Epithelial cell of esophagus (primary cell): ENCODE measurements around the gene ADRM1.

Experiments
- DNase-seq: peaks from one replicate; pipeline ENCODE4 v3.0.0; 2010; ENCODE audit warnings: low read depth
- H3K4me3 ChIP-seq: 2 replicates; pipeline ENCODE4 v1.5.1; 2011; ENCODE audit warnings: mild to moderate bottlenecking, low read length, control low read depth
- TF ChIP-seq, protein P1 (sequence below): IDR thresholded peaks from 2 replicates; pipeline ENCODE4 v1.5.1; 2011; ENCODE audit warnings: low read depth, mild to moderate bottlenecking, low read length, control low read depth, inconsistent platforms; ENCODE audit not compliant: insufficient read depth; ENCODE audit errors: missing control alignments

ADRM1 gene

GRCh38 chr20:62350629-62351422 is 48.0 kb downstream of the ADRM1 start:
- peak; percentile 70 for DNase-seq
- TF ChIP-seq, protein P1, sequence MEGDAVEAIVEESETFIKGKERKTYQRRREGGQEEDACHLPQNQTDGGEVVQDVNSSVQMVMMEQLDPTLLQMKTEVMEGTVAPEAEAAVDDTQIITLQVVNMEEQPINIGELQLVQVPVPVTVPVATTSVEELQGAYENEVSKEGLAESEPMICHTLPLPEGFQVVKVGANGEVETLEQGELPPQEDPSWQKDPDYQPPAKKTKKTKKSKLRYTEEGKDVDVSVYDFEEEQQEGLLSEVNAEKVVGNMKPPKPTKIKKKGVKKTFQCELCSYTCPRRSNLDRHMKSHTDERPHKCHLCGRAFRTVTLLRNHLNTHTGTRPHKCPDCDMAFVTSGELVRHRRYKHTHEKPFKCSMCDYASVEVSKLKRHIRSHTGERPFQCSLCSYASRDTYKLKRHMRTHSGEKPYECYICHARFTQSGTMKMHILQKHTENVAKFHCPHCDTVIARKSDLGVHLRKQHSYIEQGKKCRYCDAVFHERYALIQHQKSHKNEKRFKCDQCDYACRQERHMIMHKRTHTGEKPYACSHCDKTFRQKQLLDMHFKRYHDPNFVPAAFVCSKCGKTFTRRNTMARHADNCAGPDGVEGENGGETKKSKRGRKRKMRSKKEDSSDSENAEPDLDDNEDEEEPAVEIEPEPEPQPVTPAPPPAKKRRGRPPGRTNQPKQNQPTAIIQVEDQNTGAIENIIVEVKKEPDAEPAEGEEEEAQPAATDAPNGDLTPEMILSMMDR: no peak
- H3K4me3 ChIP-seq: no peak overlapping the region

DNA sequence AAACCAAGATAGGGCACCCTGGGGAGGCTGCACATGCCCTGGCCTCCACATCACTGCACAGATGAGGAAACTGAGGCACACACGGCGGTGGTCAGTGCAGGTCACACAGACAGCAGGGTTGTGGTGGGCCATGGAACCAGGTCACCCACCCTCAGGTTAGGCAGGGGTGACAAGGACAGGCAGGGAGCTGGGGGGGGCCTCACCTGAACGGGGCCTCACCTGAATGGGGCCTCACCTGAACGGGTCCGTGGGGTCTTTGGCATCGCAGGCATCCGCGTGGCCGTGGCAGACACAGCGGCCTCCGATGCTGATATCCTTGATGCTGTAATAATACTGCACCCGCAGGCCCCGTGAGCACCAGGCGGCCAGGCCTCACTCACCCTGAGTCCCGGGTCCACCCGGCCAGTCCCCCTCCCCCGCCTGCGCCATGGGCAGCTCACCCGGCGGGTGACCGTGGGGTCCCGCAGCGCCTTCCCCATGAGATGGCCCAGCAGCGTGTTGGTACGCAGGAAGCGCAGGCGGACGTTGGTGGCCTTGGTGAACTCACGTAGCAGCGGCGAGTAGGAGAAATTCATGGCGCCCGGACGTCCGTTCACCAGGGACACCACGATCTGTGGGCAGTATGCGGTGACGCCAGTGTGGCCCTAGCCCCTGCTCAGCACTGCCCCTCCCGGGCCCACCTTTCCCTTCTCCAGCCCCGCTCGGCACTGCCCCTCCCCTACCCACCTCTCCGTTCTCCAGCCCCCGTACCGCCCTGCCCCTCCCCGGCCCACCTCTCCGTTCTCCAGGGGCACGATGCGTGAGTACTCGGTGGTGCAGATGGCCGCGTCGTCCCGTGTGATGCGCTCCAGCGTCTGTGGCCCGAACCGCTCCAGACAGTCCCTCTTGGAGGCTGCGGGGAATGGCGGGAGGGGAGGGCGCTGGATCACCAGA is 48.9 kb downstream of the ADRM1 start:
- DNase-seq: no peak
- no peak overlapping the region for H3K4me3 ChIP-seq
- TF ChIP-seq, protein P1: no peak

- peak; percentile 54 for DNase-seq
- TF ChIP-seq, protein P1: peak; percentile 40
- no peak overlapping the region for H3K4me3 ChIP-seq
These were observed 49.8 kb downstream of the ADRM1 start for GRCh38 chr20:62352402-62353288.

GRCh38 chr20:62353289-62354030 is 50.7 kb downstream of the ADRM1 start:
- no peak for DNase-seq
- H3K4me3 ChIP-seq: no peak overlapping the region
- TF ChIP-seq, protein P1: no peak

DNA sequence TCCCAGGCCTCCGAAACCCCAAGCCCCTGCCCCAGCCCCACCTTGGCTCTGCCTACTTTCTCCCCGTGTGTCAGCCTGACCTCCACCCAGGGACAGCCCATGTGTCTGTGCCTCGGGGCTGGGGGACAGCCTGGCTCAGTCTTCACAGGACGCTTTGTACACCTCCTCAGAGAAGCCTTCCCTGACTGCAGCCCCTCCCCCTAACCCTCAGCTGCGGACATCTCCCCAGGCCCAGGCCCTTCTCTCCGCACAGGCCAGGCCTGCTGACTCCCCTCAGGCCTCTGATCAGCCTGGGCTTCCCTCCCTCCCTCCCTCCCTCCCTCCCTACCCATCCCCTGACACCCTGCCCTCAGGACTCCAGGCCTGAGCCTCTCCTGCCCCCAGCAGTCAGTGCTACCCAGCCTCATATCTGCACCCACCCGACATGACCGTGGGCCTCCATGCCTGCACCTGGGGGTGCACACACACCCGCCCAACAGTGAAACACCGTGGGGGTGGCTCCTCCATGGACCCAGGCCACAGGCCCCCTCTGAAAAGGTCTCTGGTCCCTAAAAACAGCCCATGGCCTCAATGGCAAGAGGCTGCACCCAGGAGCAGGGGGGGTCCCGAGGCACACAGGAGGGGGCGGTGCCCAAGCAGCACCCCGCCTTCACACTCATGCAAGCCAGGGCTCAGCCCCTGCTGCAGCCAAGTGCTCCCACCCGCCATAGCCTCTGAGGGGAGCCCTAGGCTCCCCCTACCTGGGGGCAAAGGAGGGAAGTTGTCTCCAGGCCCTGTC is 51.4 kb downstream of the ADRM1 start:
- no peak for DNase-seq
- TF ChIP-seq, protein P1: no peak
- no peak overlapping the region for H3K4me3 ChIP-seq
